HG02763 (cell line): Measurements from ENCODE around the gene TNPO1.

Experiments
- ATAC-seq: cut with Tn5 transposase; IDR thresholded peaks from one replicate; pipeline ENCODE4 v1.9.1; 2021; ENCODE audit warnings: mild to moderate bottlenecking, moderate library complexity; ENCODE audit not compliant: unreplicated experiment

Gene TNPO1

DNA sequence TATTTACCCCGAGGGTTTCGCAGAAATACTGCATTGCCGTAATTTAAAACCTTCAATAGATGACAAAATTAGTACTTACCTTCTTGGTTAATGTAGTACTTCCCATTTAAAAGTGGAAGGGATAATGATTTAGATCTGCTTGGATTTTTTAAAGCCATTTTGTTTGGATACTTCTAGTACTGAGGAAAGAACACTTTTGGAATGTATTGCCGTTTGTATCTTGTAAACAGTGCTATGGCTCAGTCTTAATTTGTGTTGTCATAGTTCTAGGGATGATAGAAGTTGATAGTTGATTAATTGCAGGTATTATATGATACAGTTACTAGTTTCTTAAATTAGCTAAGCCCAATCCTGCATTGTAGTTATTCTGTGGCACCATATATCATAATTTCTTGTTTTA, 33.1 kb downstream of the TNPO1 start:
- no peak for ATAC-seq

DNA sequence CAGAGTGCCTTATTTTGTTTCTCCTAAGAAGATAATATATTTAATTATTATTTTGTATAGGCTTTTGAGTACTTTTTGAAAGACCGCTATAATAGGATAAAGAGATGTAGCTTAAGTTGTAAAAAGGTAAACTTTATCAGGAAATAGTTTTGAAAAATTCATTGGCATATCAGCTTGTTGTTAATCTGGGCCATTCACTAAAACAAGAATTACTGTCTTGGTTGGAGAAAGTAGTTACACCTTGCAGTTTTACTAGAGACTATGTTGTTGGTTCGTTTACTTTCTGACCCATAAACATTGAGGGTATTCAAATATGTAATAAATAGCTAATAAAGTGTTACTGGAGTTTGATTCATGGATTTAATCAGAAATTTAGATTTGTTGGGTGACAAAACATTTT, 33.7 kb downstream of the TNPO1 start:
- ATAC-seq, result no peak

DNA sequence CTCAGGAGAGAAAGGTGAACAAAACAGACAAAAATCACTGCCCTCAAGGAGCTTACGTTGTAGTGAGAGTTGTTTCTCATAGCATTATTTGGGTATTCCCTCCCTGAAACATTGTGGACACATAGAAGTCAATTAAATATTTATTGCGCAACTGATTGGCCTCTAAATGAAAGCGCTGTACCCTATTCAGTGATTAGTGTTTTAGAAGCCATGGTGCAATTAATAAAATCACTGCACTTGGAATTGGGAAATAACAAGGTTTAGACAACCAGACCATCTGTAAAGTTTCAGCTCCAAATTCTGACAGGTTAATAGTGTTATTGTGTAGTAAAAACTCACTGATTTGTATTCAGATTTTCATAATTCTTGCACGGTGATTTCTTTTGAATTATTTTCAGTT, 35.9 kb downstream of the TNPO1 start:
- no peak for ATAC-seq

DNA sequence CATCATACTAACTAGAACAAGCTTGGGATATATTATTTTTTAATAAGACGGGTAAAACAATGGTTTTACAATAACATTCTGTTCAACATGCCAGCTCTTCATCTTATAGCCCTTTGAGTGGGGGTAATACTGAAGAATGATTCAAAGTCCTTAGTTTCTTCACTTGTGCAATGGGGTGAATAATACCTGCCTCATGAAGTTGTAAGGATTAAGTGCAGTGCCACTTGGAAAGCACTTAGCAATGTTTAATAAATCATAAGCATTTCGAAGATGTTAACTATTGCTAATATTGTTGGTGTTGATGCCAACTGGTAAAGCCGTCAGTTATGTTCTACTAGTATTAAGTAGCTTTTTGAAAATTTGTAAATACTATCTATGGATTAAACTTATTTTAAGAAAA, 38.0 kb downstream of the TNPO1 start:
- ATAC-seq, result no peak

DNA sequence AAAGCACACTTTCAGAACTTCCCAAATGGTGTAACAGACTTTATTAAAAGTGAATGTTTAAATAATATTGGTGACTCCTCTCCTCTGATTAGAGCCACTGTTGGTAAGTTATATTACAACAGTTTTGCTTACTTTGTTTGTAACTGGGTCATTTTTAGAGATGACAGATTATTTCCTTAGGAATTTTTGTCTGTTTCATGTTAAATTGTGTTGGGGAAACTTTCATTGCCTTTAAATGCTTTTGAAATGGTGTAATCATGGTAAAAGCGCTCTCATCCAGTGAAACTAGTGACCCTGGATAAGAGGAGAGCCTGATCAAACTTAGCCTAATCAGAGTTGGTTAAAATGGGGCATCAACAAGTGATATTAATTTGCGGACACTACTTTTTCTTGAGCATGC, 39.4 kb downstream of the TNPO1 start:
- no peak for ATAC-seq

DNA sequence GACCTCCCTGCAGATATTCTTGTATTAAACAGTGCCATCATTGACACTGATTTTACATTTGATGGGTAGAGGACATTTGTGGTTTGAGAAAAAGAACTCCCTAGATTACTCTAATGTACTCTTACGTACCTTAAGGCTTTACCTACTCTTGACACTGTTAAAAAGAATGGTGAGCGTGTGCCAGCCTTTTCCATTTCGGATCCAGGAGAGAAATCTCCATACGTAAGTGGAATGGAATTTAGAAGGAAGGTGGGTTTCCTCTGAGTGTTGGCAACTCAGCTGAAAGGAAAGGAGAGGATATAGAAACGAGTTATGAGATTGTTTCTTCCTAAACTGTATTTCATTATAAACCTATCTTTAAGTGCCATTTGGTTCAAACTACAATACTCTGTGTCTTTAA, 40.9 kb downstream of the TNPO1 start:
- no peak for ATAC-seq

DNA sequence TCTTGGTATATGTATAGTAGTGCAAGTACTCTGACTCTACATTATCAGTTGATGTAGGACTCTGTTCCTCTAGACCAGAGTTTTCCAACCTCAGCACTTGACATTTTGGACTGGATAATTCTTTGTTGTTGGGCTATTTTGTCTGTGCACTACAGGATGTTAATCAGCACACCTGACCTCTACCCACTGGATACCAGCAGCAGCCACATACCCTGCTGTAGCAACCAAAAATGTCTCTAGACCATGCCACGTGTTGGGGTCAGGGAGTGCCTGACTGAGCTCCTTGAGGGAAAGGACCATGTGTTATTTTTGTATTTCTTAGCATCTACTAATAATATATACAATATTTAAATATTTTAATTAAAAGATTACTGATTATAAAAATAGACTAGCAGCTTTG, 42.7 kb downstream of the TNPO1 start:
- no peak for ATAC-seq

DNA sequence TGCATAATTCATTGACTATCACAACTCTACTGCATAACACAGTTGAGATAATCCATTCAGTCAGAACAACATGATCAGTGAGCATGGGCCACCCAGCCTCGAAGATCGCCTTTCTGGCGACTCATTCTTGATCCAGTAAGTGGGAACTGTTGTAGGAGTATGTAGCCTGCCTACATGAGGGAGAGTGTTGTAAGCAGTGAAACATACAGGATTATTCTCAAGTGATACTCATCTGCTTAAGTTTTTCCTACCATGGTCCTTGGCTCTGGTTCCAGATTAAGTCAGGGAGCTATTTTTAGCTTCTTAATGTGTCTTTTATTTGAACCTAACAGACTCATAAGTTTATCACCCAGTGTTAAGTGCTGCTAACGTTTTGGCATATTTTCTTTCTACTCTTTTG, 44.0 kb downstream of the TNPO1 start:
- no peak for ATAC-seq

DNA sequence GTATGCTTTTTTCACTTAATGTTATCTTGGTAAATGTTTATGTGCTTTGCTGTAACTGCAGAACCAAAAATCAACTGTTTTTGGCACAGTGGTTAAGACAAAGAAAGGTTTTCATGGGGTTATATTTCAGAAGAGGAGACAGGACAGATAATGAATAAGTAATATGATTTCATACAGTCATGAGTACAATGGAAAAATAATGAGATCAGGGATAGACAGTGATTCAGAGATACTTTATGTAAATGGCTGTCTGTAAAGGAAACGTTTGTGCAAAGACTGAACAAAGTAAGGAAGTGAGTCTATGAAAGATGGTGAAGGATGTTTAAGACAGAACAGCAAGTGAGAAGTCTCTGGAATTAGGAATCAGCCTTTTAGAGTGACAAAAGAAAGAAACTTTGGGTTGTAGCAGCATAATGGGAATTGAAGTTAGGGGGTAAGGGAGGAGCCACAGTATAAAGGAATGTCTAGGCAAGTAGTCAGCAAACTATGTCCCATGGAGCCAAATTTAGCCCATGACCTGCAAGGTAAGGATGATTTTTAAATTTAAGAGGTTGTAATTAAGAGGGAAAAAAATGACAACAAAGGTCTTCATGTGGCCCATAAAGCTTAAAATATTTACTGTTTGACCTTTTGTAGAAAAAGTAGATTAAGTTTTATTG, 55.0 kb downstream of the TNPO1 start:
- ATAC-seq, result no peak

DNA sequence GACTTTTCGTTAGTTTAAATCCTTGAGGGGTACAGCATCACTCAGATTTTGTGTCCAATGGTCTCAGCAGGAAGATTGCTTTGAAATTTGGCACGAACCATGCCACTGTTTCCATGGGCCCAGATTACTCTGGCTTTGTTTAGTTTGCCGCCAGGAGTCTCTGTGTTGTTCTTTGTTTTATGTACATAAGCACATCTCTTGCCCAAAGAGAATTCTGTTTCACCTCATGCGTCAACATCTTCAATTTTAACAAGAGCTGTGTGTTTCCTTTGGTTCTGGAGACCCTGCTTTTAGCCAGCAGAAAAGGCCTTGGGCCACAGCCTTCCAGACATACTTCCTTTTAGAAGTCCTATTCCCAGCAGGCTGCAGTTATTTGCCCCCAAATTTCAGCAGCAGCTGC, 62.4 kb downstream of the TNPO1 start:
- no peak for ATAC-seq

DNA sequence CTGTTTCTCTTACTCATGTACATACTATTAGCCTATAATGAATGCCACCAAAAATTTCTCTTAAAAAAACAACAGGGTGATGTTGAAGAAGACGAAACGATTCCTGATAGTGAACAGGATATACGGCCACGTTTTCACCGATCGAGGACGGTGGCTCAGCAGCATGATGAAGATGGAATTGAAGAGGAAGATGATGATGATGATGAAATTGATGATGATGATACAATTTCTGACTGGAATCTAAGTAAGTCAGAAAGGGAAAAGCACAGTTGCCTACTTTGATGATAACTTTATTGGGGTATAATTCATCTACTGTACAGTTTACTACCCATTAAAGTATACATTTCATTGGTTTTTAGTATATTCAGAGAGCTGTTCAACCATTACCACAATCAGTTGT, 66.5 kb downstream of the TNPO1 start:
- ATAC-seq, result no peak

DNA sequence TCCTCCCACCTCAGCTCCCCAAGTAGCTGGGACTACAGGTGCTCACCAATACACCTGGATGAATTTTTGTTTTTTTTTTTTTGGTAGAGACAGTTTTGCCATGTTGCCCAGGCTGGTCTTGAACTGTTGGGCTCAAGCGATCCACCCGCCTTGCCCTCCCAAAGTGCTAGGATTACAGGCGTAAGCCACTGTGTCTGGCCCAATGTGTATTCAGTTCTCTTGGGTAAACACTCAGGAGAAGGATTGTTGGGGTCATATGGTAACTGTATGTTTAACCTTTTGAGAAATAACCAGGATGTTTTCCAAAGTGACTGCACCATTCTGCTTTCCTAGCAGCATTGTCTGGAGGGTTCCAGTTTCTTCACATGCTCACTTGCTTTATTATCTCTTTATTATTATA, 67.4 kb downstream of the TNPO1 start:
- no peak for ATAC-seq

DNA sequence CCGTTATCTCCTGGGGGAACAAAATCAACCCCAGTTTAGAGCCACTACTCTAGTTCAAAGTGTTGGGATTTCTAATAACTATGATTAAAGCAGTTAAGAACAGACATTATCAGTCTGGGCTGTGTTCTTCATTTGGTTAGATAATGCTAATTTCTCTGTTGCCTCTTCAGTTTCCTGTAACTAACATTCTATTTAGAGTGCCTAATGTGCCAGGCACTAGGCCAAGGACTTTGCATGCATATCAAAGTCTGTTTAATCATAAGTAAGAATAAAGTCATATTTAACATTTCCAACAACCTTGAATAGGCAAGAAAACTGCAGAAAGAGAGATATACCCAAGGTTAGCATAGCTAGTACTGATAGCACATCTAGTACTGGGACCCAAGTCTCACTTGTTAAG, 68.4 kb downstream of the TNPO1 start:
- no peak for ATAC-seq

DNA sequence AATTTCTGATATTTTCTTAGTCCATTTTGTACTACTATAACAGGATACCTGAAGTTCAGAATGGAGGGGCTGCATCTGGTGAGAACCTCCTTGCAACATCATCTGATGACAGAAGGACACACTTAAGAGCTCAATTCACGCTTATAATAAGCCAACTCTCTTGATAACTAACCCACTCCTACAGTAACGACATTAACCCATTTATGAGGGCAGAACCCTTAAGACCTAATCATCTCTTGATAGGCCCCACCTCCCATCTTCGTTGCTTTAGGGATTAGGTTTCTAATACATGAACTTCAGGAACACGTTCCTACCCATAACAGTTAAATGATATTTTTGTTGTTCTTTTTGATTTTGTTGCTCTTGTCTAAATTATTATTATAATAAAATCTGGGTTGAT, 69.4 kb downstream of the TNPO1 start:
- ATAC-seq, result no peak

DNA sequence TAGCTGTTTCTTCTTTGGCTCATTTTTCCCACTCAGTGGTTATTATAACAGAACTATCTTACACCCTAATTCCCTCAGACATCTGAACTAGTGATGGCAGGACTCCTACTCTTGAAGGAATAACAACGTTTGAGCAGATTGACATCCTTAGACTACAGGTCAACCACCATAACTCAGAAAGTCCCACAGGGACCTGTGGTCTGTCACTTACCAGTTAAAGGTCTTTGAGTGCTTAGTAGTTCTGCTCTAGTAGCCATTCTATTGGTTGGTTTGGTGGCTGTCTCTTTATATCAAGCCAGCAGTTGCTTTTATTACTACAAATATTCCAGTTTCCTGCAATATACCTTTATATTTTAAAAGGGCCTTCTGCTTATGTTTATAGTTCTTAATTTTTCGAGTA, 72.1 kb downstream of the TNPO1 start:
- no peak for ATAC-seq

DNA sequence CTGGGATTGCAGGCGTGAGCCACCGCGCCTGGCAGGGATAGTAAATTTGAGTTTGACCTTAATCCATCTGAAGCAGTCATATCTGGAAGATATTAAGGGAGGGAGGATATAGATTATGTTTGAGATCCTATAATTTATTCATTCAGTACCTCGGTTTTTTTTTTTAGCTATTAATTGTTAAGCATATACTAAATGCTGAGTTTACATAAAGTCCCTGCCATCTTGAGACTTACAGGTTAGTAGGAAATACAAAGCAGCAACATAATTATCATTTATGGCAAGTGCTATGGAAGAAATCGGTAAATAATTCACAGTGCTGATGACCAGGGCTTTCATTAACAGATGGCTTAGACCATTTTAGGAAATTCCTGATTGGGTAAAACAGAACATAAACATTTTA, 72.9 kb downstream of the TNPO1 start:
- ATAC-seq, result no peak

DNA sequence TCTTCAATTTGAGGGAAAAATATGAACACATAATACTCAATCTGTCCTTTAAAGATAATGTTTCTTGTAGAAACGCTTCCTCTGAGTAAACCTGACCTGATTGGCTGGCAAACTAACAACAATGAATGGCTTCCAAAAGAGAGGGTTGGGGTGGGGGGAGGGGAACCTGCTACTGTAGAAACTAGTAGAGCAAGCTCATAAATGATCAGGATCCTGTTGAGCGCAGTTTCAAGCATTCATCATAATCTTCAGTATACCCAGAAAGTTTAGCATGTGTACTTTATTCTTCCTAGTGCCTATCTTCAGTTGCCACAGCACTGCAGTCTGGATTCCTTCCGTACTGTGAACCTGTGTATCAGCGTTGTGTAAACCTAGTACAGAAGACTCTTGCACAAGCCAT, 76.4 kb downstream of the TNPO1 start:
- no peak for ATAC-seq

DNA sequence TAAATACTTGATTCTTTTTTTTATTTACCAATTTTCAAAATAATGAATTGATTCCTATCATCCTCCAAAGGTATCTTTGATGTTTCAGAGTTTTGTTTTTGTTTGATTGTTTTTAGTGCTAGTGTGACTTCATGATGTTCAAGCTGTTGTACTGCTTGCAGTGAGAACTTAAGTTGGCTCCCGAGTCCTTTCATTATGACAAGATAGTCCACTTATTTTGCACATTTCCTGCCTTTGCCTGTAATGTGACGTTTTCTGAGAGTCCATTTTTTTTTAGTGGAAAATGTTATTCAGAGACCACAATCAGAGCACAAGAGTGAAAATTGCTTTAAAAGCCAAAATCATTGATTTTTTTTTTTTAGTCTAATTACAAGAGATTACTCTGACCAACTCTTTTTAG, 79.3 kb downstream of the TNPO1 start:
- no peak for ATAC-seq

DNA sequence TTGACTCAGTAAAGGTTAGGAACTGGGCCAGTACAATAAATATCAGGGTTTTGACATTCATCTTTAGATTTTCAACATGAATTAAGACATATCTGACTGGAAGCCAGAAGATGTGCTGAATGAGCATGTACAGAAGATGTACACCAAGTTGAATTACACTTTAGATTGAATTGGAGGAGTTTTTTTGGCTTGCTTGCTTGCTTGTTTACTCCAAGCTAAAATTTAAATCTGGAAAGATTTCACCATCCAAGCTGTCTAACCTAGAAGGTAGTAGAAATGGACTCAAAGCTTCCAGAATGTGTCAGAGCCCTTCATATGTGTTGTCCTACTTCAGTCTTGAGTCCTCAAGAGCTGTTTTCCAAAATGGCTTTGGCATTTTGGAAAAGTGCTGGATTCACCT, 90.3 kb downstream of the TNPO1 start:
- ATAC-seq, result no peak

DNA sequence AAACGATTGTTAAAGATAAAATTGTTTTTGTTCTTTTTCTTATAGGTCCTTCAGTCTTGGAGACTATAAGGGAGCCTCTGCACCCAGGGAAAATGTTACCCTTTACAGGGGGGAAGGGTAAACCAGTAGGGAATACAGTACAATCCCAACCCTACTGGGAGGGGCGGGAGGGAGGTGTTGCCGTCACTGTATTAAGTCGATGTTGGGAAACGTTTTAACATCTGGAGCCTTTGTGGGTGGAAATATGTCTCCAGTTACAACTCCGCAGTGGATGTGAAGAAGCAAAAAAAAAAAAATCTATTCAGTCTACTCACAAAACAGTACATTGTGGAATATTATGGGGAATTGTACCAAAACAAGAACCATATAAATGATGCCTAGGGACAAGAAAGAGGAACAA, 92.2 kb downstream of the TNPO1 start:
- ATAC-seq, result no peak

DNA sequence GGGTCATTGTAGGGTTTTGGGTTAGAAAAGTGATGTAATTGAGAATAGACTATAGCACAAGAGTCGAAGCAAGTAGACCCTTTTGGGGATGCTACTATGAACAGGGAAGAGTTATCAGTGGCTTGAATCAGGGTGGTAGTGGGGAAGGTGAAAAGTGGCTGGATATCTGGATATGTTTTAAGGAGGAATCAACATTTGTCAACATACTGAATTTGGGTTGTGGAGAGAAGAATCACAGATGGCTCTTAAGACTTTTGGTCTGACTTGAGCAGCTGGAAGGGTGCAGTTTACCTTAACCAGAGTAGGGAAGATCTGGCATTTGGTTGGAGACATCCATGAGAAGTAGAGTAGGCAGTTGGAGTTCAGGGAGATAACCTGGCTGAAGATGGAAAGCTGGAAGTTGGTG, 100.9 kb downstream of the TNPO1 start:
- ATAC-seq, result no peak

DNA sequence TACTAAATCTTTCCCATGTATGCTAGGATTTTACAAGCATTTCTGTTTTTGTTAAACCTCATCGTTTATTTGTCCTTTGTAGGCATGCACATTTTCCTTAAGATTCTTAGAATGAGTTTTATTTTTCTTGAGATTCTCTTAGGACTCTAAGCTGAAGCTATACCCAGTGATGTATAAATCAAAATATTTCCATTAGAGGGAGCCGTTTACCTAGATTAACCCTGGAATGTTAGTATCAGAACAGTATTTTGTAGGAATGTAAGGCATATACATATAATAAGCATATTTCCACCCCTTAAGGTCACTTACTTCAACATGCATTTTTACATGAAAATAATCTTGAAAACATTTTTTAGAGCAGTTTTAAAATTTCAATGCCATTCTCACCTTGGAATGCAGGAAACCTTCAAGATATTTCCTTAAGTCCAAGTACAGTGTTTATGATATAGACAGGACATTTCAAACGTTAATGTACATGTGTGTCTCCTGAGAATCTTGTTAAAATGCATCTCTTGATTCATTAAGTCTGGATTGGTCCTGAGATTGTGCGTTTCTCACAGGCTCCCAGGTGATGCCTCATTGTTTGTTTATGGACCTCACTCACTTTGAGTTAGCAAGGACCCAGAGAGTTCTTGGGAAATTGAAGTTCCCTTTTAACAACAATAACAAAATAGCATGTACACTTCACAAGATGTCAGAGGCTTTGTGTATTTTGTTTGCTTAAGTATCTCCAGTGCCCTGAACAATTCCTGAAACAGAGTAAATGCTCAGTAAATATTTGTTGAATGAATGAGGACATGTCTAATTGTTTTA, 104.4 kb downstream of the TNPO1 start:
- ATAC-seq, result no peak

DNA sequence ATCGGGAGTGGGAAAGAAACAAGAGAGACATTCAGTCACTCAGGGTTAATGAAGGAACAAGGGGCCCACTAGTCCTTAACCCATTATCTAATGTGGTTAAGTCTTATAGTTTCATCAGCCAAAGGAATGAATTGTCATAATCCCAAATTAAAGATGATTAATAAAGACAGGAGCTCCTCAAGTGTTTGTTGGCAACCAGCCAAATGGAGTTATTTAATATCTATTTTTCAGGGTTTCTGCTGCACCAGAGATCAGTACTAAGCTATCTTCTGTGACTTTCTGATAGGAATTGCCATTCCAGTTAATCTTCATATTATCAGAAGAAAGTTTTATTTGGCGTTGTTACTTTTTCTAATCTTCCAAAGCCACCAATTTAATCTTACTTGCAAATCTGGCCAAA, 105.4 kb downstream of the TNPO1 start:
- ATAC-seq, result no peak
